HG02678 (cell line): ENCODE data around the gene GABBR1.

ENCODE experiments used
- ATAC-seq: cut with Tn5 transposase; IDR thresholded peaks from one replicate; pipeline ENCODE4 v1.9.1; 2021; ENCODE audit warnings: mild to moderate bottlenecking, moderate library complexity; ENCODE audit not compliant: unreplicated experiment

The GABBR1 gene

DNA sequence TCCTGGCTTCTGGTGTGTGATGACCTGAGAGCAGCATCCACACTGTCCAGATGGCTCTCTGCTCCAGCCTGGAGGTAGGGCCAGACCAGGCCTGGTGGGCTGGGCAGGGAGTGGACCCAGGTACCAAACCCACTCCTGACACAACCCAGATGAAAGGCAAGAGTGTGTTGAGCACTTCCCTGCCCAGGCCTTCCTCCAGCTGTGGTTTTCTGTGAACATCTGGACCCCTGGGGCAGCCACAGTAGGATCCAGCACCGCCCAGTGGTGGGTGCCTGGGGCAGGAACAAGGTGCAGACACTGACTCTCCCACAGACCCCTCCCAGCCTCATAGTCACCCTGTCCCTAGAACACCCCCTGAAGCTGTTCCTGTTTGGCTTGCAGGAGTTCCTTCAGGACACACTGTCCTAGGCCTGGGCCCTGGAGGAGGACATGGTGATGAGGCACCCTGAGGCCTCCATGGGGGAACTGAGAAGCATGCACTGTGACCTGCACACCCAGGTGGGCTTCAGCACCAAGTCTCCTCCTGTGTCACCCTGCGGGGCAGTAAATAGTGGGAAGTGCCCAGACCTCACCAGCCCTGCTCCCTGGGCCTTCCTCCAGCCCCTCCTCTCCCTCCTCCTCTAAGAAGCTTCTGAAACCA lies 102.2 kb downstream of the GABBR1 start:
- no peak for ATAC-seq

DNA sequence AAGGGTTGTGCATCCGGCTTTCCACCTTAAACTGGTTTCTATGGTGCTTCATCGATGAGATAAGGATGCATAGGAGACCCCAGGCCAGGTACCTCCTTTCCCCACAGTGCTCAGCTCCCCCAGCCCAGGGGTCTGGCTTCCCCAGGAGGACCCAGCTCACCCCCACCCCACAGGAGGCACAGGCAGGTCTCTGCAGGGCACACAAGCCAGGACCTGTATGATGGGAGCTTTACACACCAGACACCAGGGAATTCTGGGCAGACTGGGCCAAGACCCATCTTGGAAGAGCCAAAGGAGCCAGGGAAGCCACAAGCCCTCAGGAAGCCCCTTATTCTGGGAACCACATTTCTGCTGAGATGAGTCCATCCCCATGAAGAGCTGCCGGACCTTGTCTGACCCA lies 103.0 kb downstream of the GABBR1 start:
- ATAC-seq: no peak

DNA sequence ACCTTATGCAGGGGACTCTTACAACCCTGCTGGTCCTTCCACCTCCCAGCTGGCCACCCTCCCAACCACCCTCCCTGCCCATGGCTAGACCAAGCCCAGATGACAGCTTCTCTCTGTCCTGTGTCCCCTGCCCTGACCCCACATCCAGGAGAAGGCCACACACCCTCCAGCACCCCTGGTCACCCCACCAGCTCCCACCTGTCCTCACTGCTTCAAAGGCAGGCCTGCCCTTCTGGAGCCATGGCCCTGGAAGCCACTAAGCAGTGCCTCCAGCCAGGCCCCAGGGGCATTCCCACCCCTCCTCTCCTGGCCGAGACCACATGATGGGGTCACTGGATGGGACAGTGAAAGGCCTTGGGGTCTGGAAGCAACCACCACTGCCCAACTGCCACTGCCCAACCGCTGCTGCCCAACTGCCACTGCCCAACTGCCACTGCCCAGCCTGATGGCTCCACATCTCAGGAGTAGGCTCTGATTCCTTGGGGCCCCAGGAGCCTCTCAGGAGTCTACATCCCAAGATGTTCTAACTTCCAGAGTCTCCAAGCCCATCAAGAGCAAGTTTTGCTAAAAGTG lies 103.9 kb downstream of the GABBR1 start:
- no peak for ATAC-seq

DNA sequence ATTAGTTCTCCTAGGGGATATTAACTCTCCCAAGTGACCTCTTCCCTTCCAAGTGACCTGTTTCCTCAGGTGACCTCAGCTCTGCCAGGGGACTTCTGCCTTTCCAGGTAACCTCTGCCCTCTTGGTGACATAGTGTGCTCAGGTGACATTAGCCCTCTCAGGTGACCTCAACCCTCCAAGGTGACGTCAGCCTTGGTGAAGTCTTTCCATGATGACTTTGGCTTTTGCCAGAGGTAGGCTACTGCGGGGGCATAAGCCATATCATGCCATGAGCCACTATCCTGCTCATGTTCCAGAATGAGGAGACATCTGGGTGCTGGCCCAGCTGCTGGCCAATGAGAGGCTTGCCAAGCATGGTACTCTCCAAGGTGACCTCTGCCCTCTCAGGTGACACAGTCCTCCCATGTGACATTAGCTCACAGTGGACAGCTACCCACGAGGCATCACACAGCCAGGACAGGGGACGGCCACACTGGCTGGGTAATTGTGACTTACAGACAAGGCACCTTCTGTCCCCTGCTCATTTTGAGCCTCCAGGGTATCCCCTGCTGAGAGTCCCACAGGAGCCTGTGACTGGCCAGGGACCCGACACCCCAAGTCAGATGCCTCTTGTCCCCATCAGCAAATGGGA lies 104.6 kb downstream of the GABBR1 start:
- ATAC-seq: no peak

DNA sequence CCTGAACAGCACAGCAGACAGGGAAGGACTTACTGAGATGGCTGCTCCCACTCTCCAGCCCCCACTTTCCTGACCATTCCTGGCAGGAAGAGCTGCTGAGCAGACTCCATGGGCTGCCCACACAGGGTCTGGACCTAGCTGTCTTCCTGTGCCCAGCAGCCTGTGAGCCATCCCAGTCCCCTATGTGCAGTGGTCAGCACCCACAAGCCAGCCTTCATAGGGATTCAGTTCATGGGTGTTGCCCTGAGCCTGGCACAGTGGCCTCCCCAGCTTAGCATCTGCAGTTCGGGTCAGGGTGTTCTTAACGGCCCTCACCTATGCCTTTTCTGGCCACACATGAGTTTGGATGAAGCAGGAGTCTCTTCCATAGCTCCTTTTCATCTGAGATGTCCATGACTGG lies 105.4 kb downstream of the GABBR1 start:
- ATAC-seq: no peak

DNA sequence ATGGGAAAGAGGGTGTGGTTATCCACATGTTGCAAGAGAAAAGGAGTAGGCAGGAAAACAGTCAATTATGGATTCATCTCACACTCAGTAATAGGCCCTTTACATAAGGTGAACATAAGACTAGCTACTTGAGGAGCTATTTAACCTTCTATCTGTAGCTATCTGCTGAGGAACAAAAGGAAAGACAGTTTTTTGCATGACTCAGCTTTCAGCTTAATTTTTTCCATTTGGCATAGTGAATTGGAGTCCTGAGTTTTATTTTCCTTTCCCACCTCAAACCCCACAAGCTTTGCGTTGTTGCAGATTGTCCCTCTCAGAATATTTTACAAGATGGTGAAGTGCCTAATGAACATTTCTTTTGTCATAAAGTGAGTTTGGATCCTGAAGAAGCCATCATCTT lies 105.9 kb downstream of the GABBR1 start:
- ATAC-seq: no peak

DNA sequence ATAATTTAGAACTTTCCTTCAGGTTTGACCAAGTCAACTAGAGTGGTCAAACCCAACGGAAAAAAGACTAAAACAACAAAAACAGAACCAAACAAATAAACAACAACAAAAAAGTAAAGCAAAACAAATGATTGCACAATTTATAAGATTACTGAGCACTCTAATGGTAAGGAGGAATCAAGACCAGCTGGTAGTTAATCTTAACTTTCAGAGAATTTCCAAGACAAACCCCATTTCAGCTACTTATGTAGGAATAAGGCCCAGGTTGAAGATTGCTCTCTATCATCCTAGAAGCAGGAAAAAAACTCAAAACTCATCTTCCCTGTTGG lies 107.7 kb downstream of the GABBR1 start:
- ATAC-seq: no peak

DNA sequence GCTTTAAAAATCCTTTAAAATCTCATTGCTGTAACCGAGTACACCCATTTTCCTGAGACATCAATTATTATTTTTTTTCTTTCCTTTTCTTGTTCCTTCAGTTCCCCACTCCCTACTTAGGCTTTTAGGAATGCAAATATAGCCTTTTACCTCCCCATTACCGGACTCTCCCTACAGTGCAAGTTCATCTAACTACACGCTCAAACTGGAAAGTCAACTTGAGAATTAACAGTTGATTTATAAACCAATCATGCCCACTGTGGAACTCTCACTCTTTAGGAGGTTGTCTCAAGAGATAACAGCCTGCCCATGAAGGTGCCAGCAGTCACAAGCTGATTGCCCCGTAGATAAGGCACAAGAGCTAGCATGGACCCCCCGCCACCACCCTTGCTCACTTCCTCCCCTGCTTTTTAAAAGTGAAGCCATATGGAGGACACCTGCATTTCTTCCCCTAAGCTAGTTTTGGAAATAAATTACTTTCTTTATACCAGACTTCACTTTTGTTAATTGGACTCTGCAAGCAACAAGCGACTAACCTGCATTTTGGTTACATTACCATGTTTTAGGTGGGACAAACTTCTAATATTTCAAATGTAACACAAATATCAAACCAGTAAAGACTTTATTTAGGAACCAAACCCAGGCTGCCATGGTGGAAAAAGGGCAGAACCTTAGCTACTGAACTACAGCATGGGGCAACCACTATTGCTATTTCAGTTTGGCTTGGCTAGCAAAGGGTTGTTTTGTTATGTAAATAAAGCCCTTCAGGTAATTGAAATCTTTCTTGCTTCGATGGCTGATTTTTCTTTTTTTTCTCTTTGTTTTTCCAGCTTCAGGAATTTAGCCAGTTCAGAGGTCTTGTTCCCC lies 108.3 kb downstream of the GABBR1 start:
- ATAC-seq: no peak

DNA sequence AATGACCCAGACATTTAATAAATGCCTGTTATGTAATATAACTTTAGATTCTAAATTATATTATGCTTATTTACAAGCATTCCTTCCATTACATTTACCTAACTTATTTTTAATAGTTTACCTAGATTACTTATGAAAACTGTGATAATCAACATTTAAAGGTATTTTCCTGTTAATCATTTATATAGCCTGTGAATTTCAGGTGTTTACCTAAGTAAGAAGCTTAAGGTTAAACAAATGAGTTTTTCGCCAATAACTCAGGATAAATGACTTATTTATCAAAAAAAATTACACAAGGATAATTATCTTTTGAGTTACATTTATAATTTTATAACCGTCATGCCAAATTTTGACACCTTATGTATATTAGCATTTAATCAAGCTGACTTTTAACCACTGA lies 108.9 kb downstream of the GABBR1 start:
- no peak for ATAC-seq

DNA sequence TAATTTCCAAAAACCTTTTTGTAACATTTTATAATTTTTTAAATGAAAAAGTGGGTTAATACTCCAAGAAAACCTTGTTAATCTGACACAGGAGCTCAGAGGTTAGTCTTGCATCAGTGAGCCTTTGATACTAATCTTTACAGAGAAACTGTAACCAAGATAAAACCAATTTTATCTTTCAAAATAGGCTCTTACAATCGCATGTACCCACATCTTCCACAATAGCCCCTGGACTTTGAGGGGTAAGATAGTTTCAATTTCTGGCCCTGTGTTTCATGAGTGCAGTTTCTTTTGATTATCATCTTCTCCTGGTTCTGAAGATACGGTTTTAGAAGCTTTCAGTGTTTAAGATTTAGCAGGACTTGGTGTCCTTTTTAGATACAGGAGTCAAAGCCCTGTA lies 110.8 kb downstream of the GABBR1 start:
- ATAC-seq: no peak

DNA sequence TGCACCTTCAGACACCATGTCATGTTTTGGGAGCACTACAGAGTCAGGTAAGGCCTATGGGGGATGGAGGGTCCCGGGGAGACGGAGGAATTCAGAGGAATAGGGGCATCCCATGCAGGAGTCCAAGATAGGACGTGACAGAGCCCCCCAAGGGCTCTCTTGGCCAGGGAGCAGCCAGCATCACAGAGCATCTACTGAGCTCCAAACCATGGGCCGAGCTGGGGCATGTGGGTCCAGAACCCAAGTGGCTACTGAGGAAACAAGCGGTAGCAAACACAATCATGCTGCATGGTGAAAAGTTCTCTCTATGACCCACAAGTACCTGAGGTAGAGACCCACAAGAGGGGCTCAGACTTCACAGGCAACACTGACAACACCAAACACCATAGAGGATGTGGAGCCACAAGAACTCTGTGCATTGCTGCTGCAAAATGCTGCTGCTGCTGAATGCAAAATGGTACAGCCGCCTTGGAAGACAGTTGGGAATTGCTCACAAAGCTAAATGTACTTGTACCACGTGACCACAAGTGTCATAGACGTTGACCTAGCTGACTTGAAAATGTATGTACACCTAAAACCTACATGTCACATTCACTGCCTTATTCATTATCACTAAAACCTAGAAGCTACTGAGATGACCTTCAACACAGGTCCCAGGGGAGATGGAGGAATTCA lies 111.8 kb downstream of the GABBR1 start:
- ATAC-seq: no peak

DNA sequence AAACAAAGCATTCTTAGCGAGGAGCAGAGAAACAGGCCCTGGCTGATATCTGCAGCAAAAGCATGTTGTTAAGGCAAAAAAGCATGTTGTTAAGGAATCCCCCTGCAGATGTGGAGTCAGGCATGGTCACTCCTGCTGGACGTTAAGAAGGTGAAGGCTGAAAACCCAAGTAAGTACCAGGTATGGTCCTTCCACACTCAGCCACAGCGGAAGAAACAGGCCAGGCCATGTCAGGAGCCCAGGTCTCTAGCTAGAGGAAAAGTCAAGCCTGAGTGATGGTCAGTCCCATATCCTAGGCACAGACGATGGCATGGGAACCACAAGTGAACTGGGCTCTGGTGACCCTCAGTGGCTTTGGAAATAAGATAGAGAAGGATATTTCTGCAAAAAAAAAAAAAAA lies 112.8 kb downstream of the GABBR1 start:
- ATAC-seq: no peak

DNA sequence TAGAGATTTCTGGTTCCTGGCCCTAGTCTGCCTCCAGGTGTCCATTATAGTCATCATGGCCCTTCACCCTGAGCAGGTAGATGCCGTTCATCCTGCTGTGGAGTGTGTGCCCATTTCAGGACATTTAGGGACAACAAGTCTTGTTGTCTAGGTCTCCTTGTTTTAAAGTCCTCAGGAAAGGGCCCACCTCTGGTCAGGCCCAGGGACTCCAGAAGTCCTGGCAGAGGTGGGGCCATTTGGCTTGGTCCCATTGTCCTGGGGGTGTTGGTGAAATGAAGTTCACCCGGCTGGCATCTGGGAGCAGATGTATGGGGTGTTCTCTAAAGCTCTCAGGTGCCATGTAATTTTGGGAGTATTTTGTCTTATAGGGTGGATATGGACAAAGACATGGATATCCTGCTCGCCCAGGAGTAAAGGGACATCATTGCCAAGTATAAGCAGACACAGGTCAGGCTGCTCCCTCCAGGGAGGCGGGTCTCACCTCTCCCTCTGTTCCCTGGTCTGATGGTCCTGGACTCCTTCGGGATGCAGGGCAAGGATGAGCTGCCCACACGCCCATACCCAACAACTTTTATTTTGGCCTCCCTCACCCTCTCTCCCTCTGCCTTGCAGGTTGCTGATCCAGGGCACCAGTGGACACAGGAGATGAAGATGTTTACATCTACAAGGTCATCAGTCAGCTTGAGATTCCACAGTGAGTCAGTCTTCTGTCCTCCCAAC lies 113.5 kb downstream of the GABBR1 start:
- no peak for ATAC-seq

DNA sequence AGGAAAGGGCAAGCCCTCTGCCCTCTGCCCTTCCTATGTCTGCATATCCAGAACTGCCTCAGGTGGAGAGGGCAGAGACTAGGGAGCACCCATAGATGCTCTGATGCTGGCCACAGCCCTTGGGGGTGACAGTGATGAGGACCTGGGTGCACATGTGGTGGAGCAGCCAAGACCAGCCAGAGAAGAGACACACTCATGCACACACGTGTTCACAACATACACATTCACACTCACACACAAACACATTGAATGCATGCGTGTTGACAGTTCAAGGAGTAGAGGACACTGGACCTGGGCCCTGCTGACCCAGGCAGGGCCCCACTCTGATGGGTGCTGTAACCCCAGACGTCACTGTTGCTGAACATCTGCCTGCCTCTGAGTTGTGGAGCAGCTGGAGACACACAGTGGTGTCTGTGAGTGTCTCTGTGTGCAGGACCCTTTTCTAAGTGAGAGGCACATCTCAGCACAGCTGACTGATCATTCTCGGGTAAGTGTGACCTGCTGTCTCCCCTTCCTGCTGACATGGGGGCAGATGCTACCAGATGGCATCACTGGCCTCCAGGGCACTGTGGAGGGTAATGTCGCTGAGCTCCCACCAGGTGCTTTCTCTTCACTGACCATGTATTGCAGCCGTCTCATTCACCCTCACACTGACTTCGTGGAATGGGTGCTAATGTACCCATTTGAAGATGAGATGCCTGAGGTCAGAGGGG lies 115.1 kb downstream of the GABBR1 start:
- no peak for ATAC-seq

DNA sequence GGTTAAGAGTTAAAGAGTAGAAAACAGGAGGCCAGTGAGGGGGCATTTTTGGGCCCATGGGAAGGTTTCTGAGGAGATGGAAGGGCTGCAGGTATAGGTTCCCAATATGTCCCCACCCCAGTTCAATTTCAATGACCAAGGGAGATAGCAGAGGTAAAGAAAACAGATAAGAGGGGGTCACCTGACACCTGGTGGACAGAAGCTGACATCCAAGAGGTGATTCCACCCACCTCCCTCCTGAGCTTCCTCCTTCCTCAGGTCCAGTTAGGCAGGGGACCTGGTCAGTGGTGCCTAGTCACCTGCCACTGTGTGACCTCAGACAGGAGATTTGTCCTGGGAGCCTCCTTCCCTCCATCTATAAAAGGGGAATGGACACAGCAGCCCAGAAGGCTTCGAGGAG lies 115.7 kb downstream of the GABBR1 start:
- ATAC-seq: no peak

DNA sequence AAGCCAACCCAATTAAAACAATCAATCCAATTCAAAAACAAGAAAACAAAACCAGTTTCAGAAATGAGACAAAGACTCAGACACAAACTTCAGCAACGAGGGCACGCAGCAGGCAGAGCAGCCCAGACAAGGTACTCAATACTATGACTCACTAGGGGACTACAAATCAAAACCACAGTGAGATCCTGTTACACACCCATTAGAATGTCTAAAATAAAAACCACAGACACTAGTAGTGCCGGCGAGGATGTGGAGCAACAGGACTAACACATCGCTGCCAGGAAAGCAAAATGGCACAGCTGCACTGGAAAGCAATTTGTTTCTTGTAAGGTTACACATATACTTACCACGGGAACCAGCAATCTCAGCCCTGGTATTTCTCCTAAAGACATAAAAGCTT lies 116.9 kb downstream of the GABBR1 start:
- ATAC-seq: no peak

DNA sequence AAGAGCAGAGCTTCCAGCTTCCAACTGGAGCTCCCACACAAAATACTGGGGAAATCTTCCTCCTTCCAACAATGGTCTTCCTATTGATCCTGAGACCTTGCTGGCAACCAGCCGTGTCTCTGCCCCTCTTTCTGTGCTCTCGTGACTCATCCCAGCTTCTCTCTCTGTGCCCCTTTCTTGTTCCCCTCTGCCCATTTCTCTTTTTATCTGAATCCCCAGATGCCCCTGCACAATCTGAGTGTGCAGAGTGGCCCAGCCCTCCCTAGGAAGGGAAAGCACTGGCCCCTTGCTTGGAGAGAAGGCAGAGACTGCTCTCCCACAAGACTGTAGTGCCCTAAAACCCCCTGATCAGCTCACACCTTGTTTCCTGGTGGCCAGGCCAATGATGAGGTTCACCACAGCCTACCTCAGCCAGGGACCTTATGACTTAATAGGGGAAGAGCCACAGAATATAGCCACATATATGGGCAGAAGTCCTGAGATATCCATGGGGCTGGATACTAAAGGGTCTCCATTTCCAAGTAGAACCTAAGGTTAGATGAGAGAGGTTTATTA lies 122.2 kb downstream of the GABBR1 start:
- no peak for ATAC-seq

DNA sequence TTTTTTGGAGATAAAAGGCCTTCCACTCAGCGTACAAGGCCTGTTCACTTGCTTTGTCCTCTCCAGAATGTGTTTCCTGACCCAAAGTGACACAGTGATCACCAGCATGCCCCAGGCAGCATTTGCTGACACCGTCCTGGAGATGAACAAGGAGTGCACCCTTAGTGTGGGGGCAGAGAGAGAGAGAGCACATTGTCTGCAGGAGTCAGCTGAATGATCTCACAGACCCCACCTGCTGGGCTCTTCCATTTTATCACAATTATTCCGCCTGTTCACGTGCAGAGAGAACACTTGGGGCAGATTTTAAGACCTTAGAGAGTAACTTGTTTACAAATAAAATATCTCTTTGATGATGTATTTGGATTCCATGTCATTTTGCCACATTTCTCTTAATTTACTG lies 122.8 kb downstream of the GABBR1 start:
- ATAC-seq: no peak
